GM12878 (cell line): Measurements from ENCODE around the gene ZNF93. TPM values are rescaled to one million over a fixed set of nuclear protein-coding genes. Genes with fewer than 3 reads are reported as not detected.

ENCODE experiments used
- CBX5 ChIP-seq: sonication (generic); IDR thresholded peaks from 2 replicates; pipeline ENCODE4 v1.6.1; 2016; ENCODE audit warnings: low read depth, moderate library complexity, mild to moderate bottlenecking, inconsistent platforms
- CEBPZ ChIP-seq: fragments of 150-350 bp; IDR thresholded peaks from 2 replicates; pipeline ENCODE4 v1.6.1; 2016; ENCODE audit warnings: low read depth, low read length
- DPF2 ChIP-seq: fragments of 450-650 bp; IDR thresholded peaks from 2 replicates; pipeline ENCODE4 v1.6.1; 2017; ENCODE audit warnings: mild to moderate bottlenecking
- IRF4 ChIP-seq: IDR thresholded peaks from 2 replicates; pipeline ENCODE4 v1.6.1; 2011; ENCODE audit warnings: low read depth, low read length
- JUNB ChIP-seq: IDR thresholded peaks from 2 replicates; pipeline ENCODE4 v1.6.1; 2016; ENCODE audit warnings: antibody characterized with exemption, mild to moderate bottlenecking
- MYC ChIP-seq: IDR thresholded peaks from 2 replicates; pipeline ENCODE4 v1.6.1; 2011; ENCODE audit warnings: mild to moderate bottlenecking, low read length, moderate library complexity, inconsistent platforms; ENCODE audit not compliant: insufficient read depth, insufficient replicate concordance, insufficient read length, severe bottlenecking
- NFIC ChIP-seq: IDR thresholded peaks from 2 replicates; pipeline ENCODE4 v1.6.1; 2012; ENCODE audit warnings: low read depth, mild to moderate bottlenecking, inconsistent platforms, low read length, moderate library complexity
- NR2C2 ChIP-seq: IDR thresholded peaks from 2 replicates; pipeline ENCODE4 v1.6.1; 2011; ENCODE audit warnings: borderline replicate concordance, low read depth; ENCODE audit not compliant: control insufficient read depth, insufficient read length
- SIN3A ChIP-seq: IDR thresholded peaks from 2 replicates; pipeline ENCODE4 v1.6.1; 2012; ENCODE audit warnings: low read depth, low read length, improper control_type of control experiment
- SUZ12 ChIP-seq: fragments of 200-600 bp; sonication (generic); IDR thresholded peaks from one replicate; pipeline ENCODE4 v1.6.1; 2018; ENCODE audit warnings: antibody characterized with exemption, mild to moderate bottlenecking; ENCODE audit not compliant: unreplicated experiment
- TCF7 ChIP-seq: IDR thresholded peaks from 2 replicates; pipeline ENCODE4 v1.6.1; 2014; ENCODE audit warnings: antibody characterized with exemption, borderline replicate concordance
- WRNIP1 ChIP-seq: IDR thresholded peaks from 2 replicates; pipeline ENCODE4 v1.6.1; 2011; ENCODE audit warnings: low read depth, low read length, improper control_type of control experiment, borderline replicate concordance
- ZBTB40 ChIP-seq: fragments of 450-650 bp; IDR thresholded peaks from 2 replicates; pipeline ENCODE4 v1.6.1; 2016; ENCODE audit warnings: mild to moderate bottlenecking, moderate library complexity, borderline replicate concordance
- ZNF207 ChIP-seq: fragments of 450-650 bp; IDR thresholded peaks from 2 replicates; pipeline ENCODE4 v1.6.1; 2014; ENCODE audit warnings: antibody characterized with exemption, mild to moderate bottlenecking, borderline replicate concordance
- polyA plus RNA-seq, 11 experiments: library from polyadenylated mRNA; depleted of rRNA in 4 of 11; unstranded in 6 of 11; stranded (reverse) in 5 of 11; fragments of >200 nt; fragmentation: Nextera tagmentation in 4 of 11; fragmentation: Illumina TruSeq in 1 of 11; extraction: Ambion mirVana in 4 of 11; extraction: Trizol in 1 of 11; gene quantifications; 1 replicate in 1 of 11; 2 replicates in 10 of 11; pipeline versions ENCODE4 v1.2.1 to v1.2.3, GENCODE V29; 2011 to 2016; ENCODE audit warnings: inconsistent platforms in 2 of 11, missing spikeins in 2 of 11, low read depth in 1 of 11
- total RNA-seq, 4 experiments: library from RNA; depleted of rRNA in 3 of 4; stranded (reverse); fragments of >200 nt in 3 of 4; fragmentation: Illumina TruSeq in 1 of 4; extraction: Trizol in 1 of 4; gene quantifications; 2 replicates each; pipeline versions ENCODE4 v1.2.1 to v1.2.3, GENCODE V29; 2013 to 2021
- TF ChIP-seq, protein P1 (sequence below): fragments of 450-650 bp; IDR thresholded peaks from 2 replicates; pipeline ENCODE4 v1.6.1; 2017; ENCODE audit warnings: mild to moderate bottlenecking, low read depth, inconsistent platforms; ENCODE audit not compliant: poor library complexity, severe bottlenecking
- TF ChIP-seq, protein P2 (sequence below): fragments of 450-650 bp; formaldehyde crosslinking; IDR thresholded peaks from 2 replicates; pipeline ENCODE4 v1.4.0; 2020; ENCODE audit warnings: mild to moderate bottlenecking, moderate library complexity

Gene ZNF93
- total and polyA plus RNA-seq, 10 of the 15 experiments (the other 5 are each of a cell fraction or from before 2014, with no cell fraction given) = 0.70 to 7.9 (median 1.9) TPM

DNA sequence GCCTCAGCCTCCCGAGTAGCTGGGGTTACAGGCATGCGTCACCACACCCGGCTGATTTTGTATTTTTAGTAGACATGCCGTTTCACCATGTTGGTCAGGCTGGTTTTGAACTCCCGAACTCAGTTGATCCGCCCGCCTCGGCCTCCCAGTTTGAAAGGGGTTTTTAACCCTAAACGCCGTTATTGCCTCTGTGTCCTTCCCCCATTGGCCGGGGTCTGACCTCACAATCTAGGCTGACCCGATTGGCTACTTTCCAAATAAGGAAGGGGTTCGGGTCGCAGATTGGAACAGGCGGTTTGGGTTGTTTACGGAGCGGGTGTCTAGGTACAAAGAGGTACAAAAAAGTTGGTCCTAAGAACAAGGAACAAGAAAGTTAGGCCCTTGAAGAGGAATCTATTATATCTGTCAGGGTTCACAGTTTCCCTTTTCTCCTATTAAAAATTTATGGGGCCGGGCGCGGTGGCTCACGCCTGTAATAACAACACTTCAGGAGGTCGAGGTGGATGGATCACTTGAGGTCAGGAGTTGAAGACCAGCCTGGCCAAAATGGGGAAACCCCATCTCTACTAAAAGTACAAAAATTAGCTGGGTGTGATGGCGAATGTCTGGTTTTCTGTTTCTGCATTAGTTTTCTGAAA is 34.0 kb upstream of the ZNF93 start (continued):
- TF ChIP-seq, protein P1, sequence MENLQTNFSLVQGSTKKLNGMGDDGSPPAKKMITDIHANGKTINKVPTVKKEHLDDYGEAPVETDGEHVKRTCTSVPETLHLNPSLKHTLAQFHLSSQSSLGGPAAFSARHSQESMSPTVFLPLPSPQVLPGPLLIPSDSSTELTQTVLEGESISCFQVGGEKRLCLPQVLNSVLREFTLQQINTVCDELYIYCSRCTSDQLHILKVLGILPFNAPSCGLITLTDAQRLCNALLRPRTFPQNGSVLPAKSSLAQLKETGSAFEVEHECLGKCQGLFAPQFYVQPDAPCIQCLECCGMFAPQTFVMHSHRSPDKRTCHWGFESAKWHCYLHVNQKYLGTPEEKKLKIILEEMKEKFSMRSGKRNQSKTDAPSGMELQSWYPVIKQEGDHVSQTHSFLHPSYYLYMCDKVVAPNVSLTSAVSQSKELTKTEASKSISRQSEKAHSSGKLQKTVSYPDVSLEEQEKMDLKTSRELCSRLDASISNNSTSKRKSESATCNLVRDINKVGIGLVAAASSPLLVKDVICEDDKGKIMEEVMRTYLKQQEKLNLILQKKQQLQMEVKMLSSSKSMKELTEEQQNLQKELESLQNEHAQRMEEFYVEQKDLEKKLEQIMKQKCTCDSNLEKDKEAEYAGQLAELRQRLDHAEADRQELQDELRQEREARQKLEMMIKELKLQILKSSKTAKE = no peak
- TF ChIP-seq CBX5 (no peak), SIN3A (peak; percentile 48; the same call in 1 of the 2 replicates), JUNB (no peak), ZBTB40 (peak; percentile 39; the same call in 1 of the 2 replicates), NFIC (no peak), CEBPZ (no peak), ZNF207 (no peak), WRNIP1 (no peak), MYC (no peak), DPF2 (no peak), TCF7 (no peak), IRF4 (no peak), NR2C2 (no peak), SUZ12 (no peak)
- TF ChIP-seq, protein P2, sequence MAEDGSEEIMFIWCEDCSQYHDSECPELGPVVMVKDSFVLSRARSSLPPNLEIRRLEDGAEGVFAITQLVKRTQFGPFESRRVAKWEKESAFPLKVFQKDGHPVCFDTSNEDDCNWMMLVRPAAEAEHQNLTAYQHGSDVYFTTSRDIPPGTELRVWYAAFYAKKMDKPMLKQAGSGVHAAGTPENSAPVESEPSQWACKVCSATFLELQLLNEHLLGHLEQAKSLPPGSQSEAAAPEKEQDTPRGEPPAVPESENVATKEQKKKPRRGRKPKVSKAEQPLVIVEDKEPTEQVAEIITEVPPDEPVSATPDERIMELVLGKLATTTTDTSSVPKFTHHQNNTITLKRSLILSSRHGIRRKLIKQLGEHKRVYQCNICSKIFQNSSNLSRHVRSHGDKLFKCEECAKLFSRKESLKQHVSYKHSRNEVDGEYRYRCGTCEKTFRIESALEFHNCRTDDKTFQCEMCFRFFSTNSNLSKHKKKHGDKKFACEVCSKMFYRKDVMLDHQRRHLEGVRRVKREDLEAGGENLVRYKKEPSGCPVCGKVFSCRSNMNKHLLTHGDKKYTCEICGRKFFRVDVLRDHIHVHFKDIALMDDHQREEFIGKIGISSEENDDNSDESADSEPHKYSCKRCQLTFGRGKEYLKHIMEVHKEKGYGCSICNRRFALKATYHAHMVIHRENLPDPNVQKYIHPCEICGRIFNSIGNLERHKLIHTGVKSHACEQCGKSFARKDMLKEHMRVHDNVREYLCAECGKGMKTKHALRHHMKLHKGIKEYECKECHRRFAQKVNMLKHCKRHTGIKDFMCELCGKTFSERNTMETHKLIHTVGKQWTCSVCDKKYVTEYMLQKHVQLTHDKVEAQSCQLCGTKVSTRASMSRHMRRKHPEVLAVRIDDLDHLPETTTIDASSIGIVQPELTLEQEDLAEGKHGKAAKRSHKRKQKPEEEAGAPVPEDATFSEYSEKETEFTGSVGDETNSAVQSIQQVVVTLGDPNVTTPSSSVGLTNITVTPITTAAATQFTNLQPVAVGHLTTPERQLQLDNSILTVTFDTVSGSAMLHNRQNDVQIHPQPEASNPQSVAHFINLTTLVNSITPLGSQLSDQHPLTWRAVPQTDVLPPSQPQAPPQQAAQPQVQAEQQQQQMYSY (CRISPR knock-in tag) = no peak
